GM23248 (cell line): ENCODE measurements around the gene CHCHD3.

Experiments used
- EZH2 ChIP-seq: fragments of 200-600 bp; sonication (generic); IDR thresholded peaks from 2 replicates; pipeline ENCODE4 v1.6.1; 2018; ENCODE audit warnings: antibody characterized with exemption, mild to moderate bottlenecking; ENCODE audit not compliant: insufficient read depth, poor library complexity, severe bottlenecking
- EZH2phosphoT487 ChIP-seq: fragments of 200-600 bp; sonication (generic); IDR thresholded peaks from 2 replicates; pipeline ENCODE4 v1.6.1; 2018; ENCODE audit warnings: antibody characterized with exemption, moderate library complexity, mild to moderate bottlenecking, low read depth; ENCODE audit not compliant: insufficient read depth

DNA sequence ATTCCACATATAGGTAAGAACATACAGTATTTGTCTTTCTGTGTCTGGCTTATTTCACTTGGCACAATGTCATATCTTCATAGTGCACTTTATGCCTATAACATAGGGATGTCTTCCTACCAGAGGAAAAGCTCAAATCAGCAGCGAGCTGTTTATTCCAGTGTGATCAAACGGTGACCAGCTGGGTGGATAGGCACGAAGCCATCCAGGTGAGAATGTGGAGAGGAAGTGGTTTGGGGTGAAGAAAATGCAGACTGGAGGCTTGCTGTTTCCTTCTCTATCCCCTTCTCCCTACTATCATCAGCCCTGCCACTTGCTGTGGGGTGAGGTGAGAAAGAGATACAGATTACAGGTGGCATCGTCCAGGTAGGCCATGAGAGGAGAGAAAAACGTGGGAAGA lies 52.4 kb downstream of the CHCHD3 start:
- no peak for TF ChIP-seq EZH2
- TF ChIP-seq EZH2phosphoT487 = no peak
